Retinal pigment epithelial cell (primary cell): Measurements from ENCODE around the gene SLC30A9.

ENCODE experiments used
- DNase-seq: peaks from one replicate; pipeline ENCODE4 v3.0.0-alpha.2; 2010; ENCODE audit warnings: low read depth
- H3K4me3 ChIP-seq: 2 replicates; pipeline ENCODE4 v1.5.1; 2011; ENCODE audit warnings: mild to moderate bottlenecking, low read length, control low read depth, moderate library complexity
- TF ChIP-seq, protein P1 (sequence below): conservative IDR thresholded peaks from 2 replicates; pipeline ENCODE4 v1.5.1; 2011; ENCODE audit warnings: low read depth, low read length, control low read depth, inconsistent platforms

SLC30A9 gene

DNA sequence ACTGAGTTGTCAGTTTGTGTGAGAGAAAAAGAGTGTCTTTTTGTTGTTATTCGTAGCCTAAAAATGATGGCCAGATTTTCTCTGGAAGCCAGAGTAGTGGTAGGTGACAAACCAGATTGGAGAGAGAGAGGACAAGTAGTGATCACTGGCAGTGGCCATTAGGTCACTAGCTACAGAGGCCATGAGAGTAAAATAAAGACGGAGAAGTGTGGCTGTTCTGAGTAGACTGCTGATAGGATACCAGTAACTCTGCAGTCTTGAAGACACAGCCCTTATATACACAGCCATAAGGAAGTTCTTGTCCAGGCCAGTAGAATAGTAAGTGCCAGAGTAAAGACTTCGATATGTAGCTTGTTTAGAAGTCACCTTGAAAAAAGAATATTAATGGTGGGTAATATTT, 7.7 kb downstream of the SLC30A9 start:
- TF ChIP-seq, protein P1, sequence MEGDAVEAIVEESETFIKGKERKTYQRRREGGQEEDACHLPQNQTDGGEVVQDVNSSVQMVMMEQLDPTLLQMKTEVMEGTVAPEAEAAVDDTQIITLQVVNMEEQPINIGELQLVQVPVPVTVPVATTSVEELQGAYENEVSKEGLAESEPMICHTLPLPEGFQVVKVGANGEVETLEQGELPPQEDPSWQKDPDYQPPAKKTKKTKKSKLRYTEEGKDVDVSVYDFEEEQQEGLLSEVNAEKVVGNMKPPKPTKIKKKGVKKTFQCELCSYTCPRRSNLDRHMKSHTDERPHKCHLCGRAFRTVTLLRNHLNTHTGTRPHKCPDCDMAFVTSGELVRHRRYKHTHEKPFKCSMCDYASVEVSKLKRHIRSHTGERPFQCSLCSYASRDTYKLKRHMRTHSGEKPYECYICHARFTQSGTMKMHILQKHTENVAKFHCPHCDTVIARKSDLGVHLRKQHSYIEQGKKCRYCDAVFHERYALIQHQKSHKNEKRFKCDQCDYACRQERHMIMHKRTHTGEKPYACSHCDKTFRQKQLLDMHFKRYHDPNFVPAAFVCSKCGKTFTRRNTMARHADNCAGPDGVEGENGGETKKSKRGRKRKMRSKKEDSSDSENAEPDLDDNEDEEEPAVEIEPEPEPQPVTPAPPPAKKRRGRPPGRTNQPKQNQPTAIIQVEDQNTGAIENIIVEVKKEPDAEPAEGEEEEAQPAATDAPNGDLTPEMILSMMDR: no peak
- DNase-seq: no peak
- H3K4me3 ChIP-seq: no peak overlapping the region

DNA sequence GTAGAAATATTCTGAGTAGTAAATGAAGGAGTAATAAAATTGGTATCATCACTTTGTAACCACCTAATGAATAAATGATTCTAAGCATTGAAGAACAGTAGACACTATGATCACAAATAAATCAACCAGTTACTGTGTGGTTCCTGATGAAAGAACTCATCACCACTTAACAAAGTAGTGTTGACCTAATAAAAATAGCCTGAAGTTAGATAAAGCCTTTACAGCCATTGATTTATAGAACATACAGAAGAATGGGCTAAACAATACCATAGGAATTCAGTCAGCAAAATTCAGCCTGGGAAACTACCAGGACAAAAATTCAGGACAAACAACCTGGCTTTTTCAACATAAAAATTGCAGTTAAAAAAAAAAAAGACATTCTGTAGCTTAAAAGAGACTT, 9.0 kb downstream of the SLC30A9 start:
- H3K4me3 ChIP-seq: no peak overlapping the region
- no peak for DNase-seq
- TF ChIP-seq, protein P1: no peak

DNA sequence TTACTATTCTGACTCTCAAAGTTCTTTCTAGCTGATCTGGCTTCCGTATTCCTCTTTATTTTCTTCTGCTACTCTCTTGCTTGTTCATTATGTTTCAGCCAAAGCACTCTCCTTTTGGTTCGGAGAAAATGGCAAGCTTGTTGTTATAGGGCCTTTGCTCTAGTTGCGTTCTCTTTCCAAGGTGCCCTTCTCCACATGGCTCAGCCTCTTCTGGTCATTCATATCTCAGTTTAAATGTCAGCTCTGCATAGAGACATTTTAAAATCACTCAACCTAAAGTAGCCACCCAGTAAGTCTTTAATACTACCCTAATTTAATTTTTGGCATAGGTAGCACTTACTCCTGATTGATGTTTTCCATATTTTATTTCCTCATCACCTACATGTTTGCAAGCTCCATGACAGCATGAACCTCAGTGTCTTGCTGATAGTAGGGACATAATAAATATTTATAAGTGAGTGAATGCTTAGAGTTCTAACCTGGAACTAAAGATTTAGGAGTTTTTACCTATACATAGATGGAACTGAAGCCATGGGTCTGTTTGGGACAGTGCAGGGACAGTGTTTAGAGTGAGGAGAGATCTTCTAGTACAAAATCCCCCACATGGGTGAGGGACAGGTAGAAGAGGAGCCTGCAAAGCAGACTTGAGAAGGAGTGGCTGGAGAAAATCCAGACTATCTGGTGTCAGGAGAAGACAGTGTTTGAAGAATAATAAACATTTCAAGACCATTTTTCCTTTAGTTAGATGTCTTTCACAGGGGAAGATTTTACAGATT, 17.9 kb downstream of the SLC30A9 start:
- TF ChIP-seq, protein P1: no peak
- no peak overlapping the region for H3K4me3 ChIP-seq
- no peak for DNase-seq

DNA sequence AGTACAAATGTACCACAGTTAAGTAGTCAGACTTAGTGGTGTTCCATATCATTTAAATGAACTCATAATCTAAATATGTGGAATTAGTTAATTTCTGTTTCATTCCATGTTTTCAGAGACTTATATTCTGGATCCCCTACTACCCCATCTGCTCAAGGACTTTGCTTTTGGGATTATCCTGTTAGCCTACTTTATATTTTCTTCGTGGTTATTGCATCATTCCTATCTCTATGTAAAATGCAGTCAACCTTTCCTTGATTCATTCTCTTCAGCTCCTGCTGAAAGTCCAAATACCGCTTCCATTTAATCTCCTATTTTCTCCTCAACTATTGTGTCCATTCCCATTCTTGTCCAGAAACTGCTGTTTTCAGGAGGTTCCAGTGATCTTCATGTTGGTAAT, 25.1 kb downstream of the SLC30A9 start:
- no peak overlapping the region for H3K4me3 ChIP-seq
- TF ChIP-seq, protein P1: no peak
- DNase-seq: no peak

DNA sequence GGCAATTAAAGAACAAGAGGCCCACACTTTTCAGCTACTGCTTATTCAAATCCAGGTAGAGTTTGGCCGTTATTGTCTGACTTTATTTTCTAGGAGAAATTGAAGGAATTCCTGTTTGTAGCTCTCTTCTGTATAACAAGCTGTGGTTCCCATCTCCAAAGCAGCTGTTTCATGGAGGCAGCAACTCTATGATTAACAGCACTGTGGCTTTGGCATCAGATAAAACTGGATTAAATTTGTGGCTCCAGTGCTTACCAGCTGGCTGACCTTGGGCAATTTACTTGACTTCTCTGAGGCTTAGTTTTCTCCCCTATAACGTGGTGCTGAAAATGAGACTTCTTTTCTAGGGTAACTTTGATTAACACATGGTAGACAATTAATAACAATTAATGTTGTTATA, 28.1 kb downstream of the SLC30A9 start:
- TF ChIP-seq, protein P1: no peak
- H3K4me3 ChIP-seq: no peak overlapping the region
- no peak for DNase-seq

DNA sequence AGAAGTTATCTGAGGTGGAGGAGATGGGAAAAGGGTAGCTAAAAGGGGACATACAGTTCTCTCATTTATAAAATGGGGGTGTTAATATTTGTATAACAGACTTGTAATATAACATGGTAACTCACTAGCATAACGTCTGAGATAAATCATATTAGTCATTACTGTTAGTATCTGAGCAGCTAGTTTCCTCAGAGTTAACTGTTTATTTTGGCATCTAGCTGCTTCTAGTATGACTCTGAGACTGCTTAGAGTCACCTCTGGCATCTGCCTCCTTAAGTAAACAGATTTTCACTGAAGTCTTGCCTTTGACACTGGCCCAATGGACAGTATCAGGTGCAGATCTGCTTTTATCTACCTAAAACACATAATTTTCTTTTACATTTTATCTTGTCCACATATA, 58.1 kb downstream of the SLC30A9 start:
- TF ChIP-seq, protein P1: no peak
- H3K4me3 ChIP-seq: no peak overlapping the region
- DNase-seq: no peak

DNA sequence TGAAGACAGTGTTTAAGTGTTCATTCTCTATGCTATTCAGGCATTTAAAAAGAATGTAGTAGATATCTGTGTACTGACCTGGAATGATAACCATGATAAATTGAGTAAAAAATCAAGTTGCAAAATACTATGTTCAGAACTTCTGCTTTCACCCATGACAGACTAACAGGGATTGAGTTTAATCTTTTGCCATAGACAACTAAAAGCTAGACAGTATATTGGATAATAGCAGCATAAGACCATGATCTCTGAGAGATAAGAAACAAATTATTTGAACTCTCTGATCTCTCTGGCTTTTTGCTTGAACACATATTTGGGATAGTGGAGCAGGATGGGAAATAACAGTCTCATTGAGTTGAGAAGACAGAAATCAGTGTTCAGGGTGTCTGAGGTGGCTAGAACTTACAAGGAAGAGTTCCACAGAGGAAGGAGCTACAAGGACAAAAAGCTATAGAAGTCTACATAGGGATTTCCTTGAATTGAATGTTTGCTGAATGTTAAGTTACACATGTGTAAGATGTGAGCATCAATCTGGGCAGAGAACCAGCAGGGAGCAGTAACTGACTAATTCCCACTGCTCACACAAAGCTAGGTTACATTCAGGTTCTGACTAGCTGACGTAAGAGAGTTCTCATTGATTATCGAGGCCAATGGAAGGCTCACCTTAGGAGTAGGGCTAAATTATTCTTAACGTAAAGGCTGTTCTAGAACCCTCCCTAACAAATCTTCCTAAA, 60.4 kb downstream of the SLC30A9 start:
- TF ChIP-seq, protein P1: no peak
- no peak overlapping the region for H3K4me3 ChIP-seq
- DNase-seq: no peak
